Tongue (tissue), 2 donors: Measurements from ENCODE around the gene ZDHHC21. TPM values are rescaled to one million over a fixed set of nuclear protein-coding genes. Genes with fewer than 3 reads are reported as not detected.
"Not testable (repeated sequence)": the region's sequence is repeated elsewhere in the genome, so short reads cannot be mapped to it uniquely, and the experiment has no call there.

Experiments
- DNase-seq: peaks from one replicate; pipeline ENCODE4 v3.0.0-alpha.2; 2015
- total RNA-seq: library from RNA; depleted of rRNA; stranded (reverse); fragments of >200 nt; gene quantifications from one replicate; pipeline ENCODE4 v1.2.3, GENCODE V29; 2014

The ZDHHC21 gene
- total RNA-seq, 1 donor from 2014 or later: 32.1 TPM

DNA sequence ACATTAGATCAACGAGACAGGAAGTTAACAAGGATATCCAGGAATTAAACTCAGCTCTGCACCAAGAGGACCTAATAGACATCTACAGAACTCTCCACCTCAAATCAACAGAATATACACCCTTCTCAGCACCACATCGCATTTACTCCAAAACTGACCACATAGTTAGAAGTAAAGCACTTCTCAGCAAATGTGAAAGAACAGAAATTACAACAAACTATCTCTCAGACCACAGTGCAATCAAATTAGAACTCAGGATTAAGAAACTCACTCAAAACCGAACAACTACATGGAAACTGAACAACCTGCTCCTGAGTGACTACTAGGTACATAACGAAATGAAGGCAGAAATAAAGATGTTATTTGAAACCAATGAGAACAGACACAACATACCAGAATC, 10.6 kb downstream of the ZDHHC21 start:
- not testable (repeated sequence) for DNase-seq

GRCh38 chr9:14678776-14679175, 14.5 kb downstream of the ZDHHC21 start:
- DNase-seq: no peak

GRCh38 chr9:14677872-14678271, 15.4 kb downstream of the ZDHHC21 start:
- no peak for DNase-seq

DNA sequence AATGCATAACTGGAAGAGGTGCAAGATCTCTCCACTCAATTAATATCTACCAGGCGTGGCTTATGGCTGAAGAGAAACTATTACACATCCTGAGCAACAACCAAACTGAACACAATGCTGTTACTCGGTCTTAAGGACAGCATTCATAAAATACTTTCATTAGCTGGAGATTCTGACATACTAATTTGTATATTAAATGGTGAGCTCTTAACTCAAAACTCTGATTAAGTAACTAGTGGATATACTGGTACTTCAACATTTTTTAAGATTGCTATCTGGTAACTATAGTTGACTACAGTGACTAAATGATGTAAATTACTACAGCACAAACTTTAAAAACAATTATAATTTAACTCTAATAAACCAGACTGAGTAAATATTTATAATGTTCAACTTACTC, 15.8 kb downstream of the ZDHHC21 start:
- DNase-seq: no peak

DNA sequence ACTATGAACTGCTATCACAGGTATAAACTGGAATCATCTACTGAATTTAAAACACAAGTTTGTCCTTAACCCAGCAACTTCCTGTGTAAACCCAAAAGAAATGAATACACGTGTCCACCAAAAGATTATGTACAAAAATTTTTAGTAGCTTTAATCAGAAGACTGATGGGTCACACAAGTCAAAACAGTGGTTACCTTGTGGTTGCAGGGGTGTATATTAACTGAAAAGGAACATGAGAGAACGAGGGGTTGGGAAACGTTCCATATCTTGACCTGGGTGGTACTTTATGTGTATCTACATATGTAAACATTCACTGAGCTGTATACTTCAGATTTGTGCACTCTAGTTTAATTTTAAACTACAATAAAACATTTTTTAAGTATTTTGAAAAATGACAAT, 18.6 kb downstream of the ZDHHC21 start:
- DNase-seq: no peak

DNA sequence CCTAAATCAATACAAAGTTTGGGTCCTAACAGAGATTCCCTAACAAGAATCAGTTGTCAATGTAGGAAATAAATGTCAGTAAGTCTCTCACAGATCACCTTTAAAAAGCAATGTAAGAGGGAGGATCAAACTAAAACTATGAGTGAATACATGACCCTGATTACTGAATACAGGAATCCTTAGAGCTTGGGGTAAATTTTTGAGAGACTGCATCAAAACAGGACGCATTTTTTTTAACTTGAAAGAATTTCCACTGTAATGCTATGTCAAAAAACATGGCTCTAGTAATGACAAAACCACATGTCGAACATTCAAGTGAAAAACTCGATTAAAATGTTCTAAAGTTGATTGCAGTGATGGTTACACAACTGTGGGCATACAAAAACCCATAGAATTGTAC, 21.9 kb downstream of the ZDHHC21 start:
- no peak for DNase-seq

GRCh38 chr9:14670718-14671117, 22.5 kb downstream of the ZDHHC21 start:
- no peak for DNase-seq

- DNase-seq: not testable (repeated sequence)
Measured at GRCh38 chr9:14664022-14664421, 29.2 kb downstream of the ZDHHC21 start.

- DNase-seq: no peak
Measured at GRCh38 chr9:14662060-14662453, 31.2 kb downstream of the ZDHHC21 start.

GRCh38 chr9:14661421-14662059, 31.7 kb downstream of the ZDHHC21 start:
- peak; percentile 76 for DNase-seq

- DNase-seq: no peak
Measured at GRCh38 chr9:14660721-14661120, 32.5 kb downstream of the ZDHHC21 start.

- DNase-seq: no peak
Measured at GRCh38 chr9:14654932-14655331, 38.3 kb downstream of the ZDHHC21 start.

GRCh38 chr9:14653511-14653910, 39.7 kb downstream of the ZDHHC21 start:
- no peak for DNase-seq

DNA sequence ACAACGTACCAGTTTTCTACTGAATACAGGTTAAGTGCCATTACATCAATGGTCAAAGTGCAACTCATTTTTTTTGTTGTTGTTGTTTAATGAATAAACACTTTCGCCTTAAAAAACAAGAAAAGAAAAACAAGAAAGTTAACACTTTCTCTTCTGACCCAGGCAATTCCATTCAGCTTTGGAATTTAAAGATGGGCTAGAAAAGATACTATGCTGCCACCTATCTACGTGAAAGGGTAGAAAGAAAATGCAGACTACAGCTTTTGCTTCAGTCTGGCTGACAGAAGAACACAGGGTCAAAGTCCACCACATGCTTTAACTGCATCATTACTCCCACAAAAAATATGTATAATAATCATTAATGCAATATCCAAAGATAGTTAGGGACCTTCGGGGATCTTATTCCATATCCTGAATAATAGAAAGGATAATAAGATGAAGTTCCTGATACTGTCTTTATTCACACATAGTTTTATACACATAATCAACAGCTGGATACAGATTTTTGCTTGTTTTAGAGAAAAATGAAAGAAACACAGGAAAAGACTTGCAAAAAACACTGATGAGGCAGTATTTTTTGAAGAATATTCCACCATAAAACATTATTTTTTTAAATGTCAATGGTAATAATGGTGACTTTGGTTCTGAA, 40.4 kb downstream of the ZDHHC21 start:
- peak; percentile 43 for DNase-seq

GRCh38 chr9:14650596-14650995, 42.6 kb downstream of the ZDHHC21 start:
- DNase-seq: no peak

DNA sequence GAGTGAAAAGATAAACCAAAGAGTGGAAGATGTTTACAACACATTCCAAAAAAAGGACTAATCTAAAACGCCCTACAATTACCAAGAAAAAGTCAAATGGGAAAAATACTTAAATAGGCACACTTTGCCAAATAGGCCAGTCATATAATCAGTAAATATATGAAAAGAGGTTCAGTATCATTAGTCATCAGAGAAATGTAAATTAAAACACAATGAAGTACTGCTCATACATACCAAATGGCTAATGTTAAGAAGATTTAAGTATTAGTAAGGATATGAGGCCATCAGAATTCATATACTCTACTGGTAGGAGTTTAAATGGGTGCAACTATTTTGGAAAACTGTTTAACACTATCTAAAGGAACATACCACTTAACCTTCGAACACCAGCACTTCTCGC, 47.6 kb downstream of the ZDHHC21 start:
- no peak for DNase-seq

GRCh38 chr9:14640967-14641366, 52.3 kb downstream of the ZDHHC21 start:
- DNase-seq: no peak

DNA sequence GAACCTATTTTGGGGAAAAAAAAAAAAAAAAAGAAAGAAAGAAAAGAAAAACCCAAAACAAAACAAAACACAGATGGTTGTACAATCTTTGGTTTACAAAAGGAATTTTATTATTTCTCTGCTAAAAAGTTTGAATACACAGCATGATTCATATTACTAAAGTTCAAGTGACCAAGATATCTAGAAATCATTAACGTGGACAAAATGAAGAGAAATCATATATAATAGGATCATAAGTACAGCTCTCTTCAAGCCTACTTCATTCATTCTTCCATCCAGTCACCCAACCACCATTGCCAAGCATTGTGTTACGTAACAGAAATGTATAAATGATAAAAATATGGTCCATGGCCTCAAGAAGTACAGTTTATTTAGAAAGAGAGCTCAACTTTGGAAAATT, 52.9 kb downstream of the ZDHHC21 start:
- DNase-seq: no peak

DNA sequence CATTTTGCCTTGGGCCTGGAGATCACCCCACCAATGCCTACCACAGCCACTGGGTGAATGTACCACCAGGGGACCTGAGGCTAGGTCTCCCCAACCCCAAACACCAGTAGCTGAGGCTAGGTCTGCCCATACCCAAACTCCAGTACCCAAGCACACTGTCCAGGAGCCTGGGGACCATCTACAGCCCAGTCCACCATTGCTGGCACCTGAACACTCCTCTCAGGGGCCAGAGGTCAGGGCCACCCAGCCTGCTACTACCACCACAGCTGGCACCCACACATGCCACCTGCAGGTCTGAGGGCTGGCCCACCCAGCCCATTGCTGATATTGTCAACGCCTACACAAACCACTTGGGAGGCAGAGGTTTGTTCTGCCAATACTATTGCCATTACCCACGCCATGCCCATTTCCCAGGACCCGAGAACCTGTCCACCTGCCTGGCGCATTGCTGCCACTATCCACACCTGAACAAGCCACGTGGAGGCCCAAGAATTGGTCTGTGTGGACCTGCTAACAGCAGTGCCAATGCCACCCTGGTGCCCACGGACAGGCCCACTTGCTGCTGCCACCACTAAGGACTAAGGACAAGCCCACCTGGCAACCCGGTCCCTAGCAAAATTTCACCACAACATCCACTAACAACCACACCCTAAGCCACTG, 59.2 kb downstream of the ZDHHC21 start:
- DNase-seq: no peak

- no peak for DNase-seq
Measured at GRCh38 chr9:14633148-14633547, 60.1 kb downstream of the ZDHHC21 start.

GRCh38 chr9:14627513-14627912, 65.7 kb downstream of the ZDHHC21 start:
- peak; percentile 40 for DNase-seq

GRCh38 chr9:14618836-14619420, 74.3 kb downstream of the ZDHHC21 start:
- no peak for DNase-seq
